KOPT-K1 (cell line): ENCODE results near the gene SSTR5.

ENCODE experiments used
- H3K27ac ChIP-seq: fragments of 200-600 bp; sonication (generic); 2 replicates; pipeline ENCODE4 v1.5.1; 2016; ENCODE audit warnings: antibody characterized with exemption, mild to moderate bottlenecking, low read depth, low read length; ENCODE audit not compliant: poor library complexity, severe bottlenecking
- H3K36me3 ChIP-seq: fragments of 200-600 bp; sonication (generic); 2 replicates; pipeline ENCODE4 v1.5.1; 2017; ENCODE audit warnings: antibody characterized with exemption, mild to moderate bottlenecking, low read length, moderate library complexity; ENCODE audit not compliant: insufficient read depth
- H3K9me3 ChIP-seq: fragments of 200-600 bp; sonication (generic); 2 replicates; pipeline ENCODE4 v1.5.1; 2017; ENCODE audit warnings: antibody characterized with exemption, low read length, mild to moderate bottlenecking; ENCODE audit not compliant: insufficient read depth, poor library complexity, severe bottlenecking

The SSTR5 gene

GRCh38 chr16:1095450-1096168 is 23.1 kb downstream of the SSTR5 start:
- H3K36me3 ChIP-seq, result no peaks in the 10 kb centered on the region
- H3K27ac ChIP-seq, result no peak overlapping the region
- H3K9me3 ChIP-seq, result no peaks in the 10 kb centered on the region

GRCh38 chr16:1096169-1097082 is 23.9 kb downstream of the SSTR5 start, which contains the start of gene C1QTNF8:
C1QTNF8 (minus strand) TSS chr16:1096244; CDS start chr16:1094922, 1,322 bp downstream.
- Histone ChIP-seq H3K36me3 (no peaks in the 10 kb centered on the region), H3K27ac (no peak within 1 kb of the TSS)

GRCh38 chr16:1097156-1097555 is 24.6 kb downstream of the SSTR5 start:
- Histone ChIP-seq H3K27ac (no peak overlapping the region), H3K36me3 (no peaks in the 10 kb centered on the region), H3K9me3 (no peaks in the 10 kb centered on the region)

More at GRCh38 chr16:1096169-1097082, 23.9 kb downstream of the SSTR5 start, which contains the start of gene C1QTNF8:
- no peaks in the 10 kb centered on the region for H3K9me3 ChIP-seq

- Histone ChIP-seq H3K9me3 (no peaks in the 10 kb centered on the region), H3K36me3 (no peaks in the 10 kb centered on the region), H3K27ac (no peak overlapping the region)
Observed at GRCh38 chr16:1097800-1098199, 25.3 kb downstream of the SSTR5 start.

GRCh38 chr16:1098266-1098991 is 25.9 kb downstream of the SSTR5 start:
- Histone ChIP-seq H3K36me3 (no peaks in the 10 kb centered on the region), H3K9me3 (no peaks in the 10 kb centered on the region), H3K27ac (no peak overlapping the region)

- Histone ChIP-seq H3K9me3 (no peaks in the 10 kb centered on the region), H3K36me3 (no peaks in the 10 kb centered on the region), H3K27ac (no peak overlapping the region)
Observed at GRCh38 chr16:1099189-1100083, 26.9 kb downstream of the SSTR5 start.

- no peaks in the 10 kb centered on the region for H3K9me3 ChIP-seq
Observed at GRCh38 chr16:1100084-1100800, 27.7 kb downstream of the SSTR5 start.

DNA sequence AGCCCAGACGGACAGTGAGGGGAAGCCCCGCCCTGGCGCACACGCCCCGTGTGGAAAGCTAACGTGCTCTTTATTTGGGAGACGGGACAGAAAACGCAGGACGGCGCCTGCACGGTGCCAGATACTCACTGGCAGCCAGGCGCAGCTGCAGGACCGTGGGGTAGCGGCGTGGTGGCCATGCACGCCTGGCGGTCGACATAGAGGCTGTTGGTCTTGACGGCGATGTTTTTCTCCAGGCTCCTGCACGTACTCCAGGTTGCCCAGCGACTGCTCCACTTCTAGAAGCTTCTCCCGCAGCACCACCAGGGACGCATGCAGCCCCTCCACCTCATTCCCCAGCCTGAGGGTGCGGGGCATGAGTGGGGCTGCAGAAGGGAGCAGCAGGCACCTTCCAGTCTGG is 28.6 kb downstream of the SSTR5 start:
- H3K9me3 ChIP-seq, result no peaks in the 10 kb centered on the region
- no peak overlapping the region for H3K27ac ChIP-seq
- no peaks in the 10 kb centered on the region for H3K36me3 ChIP-seq

More at GRCh38 chr16:1100084-1100800, 27.7 kb downstream of the SSTR5 start:
- Histone ChIP-seq H3K27ac (no peak overlapping the region), H3K36me3 (no peaks in the 10 kb centered on the region)

GRCh38 chr16:1101573-1102332 is 29.2 kb downstream of the SSTR5 start:
- no peak overlapping the region for H3K27ac ChIP-seq
- no peaks in the 10 kb centered on the region for H3K36me3 ChIP-seq
- no peaks in the 10 kb centered on the region for H3K9me3 ChIP-seq

- no peaks in the 10 kb centered on the region for H3K9me3 ChIP-seq
- H3K27ac ChIP-seq, result no peak overlapping the region
- H3K36me3 ChIP-seq, result no peaks in the 10 kb centered on the region
Observed at GRCh38 chr16:1102333-1102700, 29.8 kb downstream of the SSTR5 start.

GRCh38 chr16:1102921-1103635 is 30.5 kb downstream of the SSTR5 start:
- H3K9me3 ChIP-seq, result no peaks in the 10 kb centered on the region
- no peak overlapping the region for H3K27ac ChIP-seq
- H3K36me3 ChIP-seq, result no peaks in the 10 kb centered on the region

DNA sequence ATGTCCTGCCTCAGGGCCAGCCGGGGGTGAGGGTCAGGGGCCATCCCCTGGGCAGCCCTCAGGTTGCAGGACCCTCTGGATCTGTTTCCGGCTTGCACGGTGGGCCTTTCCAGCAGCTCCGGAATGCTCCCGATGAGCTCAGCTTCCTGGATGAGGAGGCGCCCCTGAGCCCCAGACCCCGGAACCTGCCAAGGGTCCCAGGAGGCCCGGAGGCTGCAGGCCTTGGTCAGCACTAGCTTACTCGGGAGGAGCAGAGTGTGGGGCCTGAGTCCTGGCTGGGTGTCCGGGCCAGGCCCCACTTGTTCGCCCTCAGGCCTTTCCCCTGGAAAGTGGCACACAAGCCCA is 31.1 kb downstream of the SSTR5 start:
- no peaks in the 10 kb centered on the region for H3K9me3 ChIP-seq
- H3K27ac ChIP-seq, result no peak overlapping the region
- no peaks in the 10 kb centered on the region for H3K36me3 ChIP-seq
